ENCODE data around the gene CAPN10.

DNA sequence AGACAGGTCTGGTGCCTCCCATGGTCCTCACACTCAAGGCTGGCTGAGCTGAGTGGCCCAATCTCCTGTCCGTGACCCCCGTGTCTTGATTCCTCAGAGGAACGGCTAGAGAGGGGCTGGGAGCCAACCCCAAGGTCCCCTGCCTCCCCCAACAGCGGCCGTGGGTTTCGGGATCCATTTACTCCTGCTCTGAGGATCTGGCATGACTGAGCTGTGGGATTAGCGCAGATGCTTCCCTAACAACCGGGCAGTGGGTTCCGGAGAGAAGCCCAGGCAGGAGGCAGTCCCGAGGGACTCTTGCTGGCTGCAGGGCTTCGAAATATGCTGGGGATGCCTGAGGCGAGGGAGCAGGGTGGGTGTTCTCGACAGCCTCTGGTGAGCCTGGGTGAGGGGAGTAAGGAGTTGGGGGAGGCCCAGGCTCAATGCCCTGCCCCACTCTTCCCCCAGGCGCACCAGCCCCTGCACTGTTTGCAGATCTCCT lies 57.7 kb downstream of the CAPN10 start:
- TF ChIP-seq, protein P1, sequence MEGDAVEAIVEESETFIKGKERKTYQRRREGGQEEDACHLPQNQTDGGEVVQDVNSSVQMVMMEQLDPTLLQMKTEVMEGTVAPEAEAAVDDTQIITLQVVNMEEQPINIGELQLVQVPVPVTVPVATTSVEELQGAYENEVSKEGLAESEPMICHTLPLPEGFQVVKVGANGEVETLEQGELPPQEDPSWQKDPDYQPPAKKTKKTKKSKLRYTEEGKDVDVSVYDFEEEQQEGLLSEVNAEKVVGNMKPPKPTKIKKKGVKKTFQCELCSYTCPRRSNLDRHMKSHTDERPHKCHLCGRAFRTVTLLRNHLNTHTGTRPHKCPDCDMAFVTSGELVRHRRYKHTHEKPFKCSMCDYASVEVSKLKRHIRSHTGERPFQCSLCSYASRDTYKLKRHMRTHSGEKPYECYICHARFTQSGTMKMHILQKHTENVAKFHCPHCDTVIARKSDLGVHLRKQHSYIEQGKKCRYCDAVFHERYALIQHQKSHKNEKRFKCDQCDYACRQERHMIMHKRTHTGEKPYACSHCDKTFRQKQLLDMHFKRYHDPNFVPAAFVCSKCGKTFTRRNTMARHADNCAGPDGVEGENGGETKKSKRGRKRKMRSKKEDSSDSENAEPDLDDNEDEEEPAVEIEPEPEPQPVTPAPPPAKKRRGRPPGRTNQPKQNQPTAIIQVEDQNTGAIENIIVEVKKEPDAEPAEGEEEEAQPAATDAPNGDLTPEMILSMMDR (conservative IDR thresholded peaks at IDR 0.05): no peak
- TF ChIP-seq ZFX (IDR thresholded peaks at IDR 0.05): no peak

Measured in C4-2B (cell line).